NCI-H1436 (cell line): Measurements from ENCODE around the gene CIAO2A.
"Not testable (repeated sequence)": the region's sequence is repeated elsewhere in the genome, so short reads cannot be mapped to it uniquely, and the experiment has no call there.

Experiments
- DNase-seq: peaks from one replicate; lab custom pipeline; 2025; lab: John Stamatoyannopoulos, UW

CIAO2A gene

GRCh38 chr15:64071931-64072765, 21.5 kb downstream of the CIAO2A start:
- no peak for DNase-seq

GRCh38 chr15:64070965-64071851, 22.4 kb downstream of the CIAO2A start:
- DNase-seq = no peak

GRCh38 chr15:64070106-64070505, 23.5 kb downstream of the CIAO2A start:
- no peak for DNase-seq

- no peak for DNase-seq
Measured at GRCh38 chr15:64068133-64068532, 25.5 kb downstream of the CIAO2A start.

GRCh38 chr15:64067564-64068030, 26.0 kb downstream of the CIAO2A start:
- peak; percentile 47 for DNase-seq

- no peak for DNase-seq
Measured at GRCh38 chr15:64066451-64066850, 27.2 kb downstream of the CIAO2A start.

GRCh38 chr15:64060716-64061115, 32.9 kb downstream of the CIAO2A start:
- DNase-seq = no peak

GRCh38 chr15:64059104-64059503, 34.5 kb downstream of the CIAO2A start:
- DNase-seq = not testable (repeated sequence)

- no peak for DNase-seq
Measured at GRCh38 chr15:64058279-64058678, 35.4 kb downstream of the CIAO2A start.

GRCh38 chr15:64053674-64054073, 40.0 kb downstream of the CIAO2A start:
- not testable (repeated sequence) for DNase-seq

GRCh38 chr15:64052925-64053491, 40.6 kb downstream of the CIAO2A start:
- no peak for DNase-seq

GRCh38 chr15:64051407-64052259, 42.0 kb downstream of the CIAO2A start:
- no peak for DNase-seq

- DNase-seq = no peak
Measured at GRCh38 chr15:64051093-64051402, 42.6 kb downstream of the CIAO2A start.

- DNase-seq = peak; percentile 5
Measured at GRCh38 chr15:64050281-64051092, 43.2 kb downstream of the CIAO2A start.

- DNase-seq = no peak
Measured at GRCh38 chr15:64048781-64049460, 44.7 kb downstream of the CIAO2A start.

GRCh38 chr15:64046421-64047153, 47.1 kb downstream of the CIAO2A start, which contains the start of gene DAPK2:
Gene DAPK2 (minus strand): TSS chr15:64046485. CDS start chr15:64040261, 6,224 bp downstream.
- DNase-seq = peak; percentile 31

GRCh38 chr15:64045774-64046420, 47.7 kb downstream of the CIAO2A start:
- no peak for DNase-seq

GRCh38 chr15:64045101-64045435, 48.6 kb downstream of the CIAO2A start:
- no peak for DNase-seq
